Upper lobe of left lung (tissue), 6 donors: ENCODE data around the gene SYNE3. TPM values are rescaled to one million over a fixed set of nuclear protein-coding genes. Genes with fewer than 3 reads are reported as not detected.

ENCODE experiments used
- ATAC-seq, 2 donors: fragments of 200-7000 bp; cut with Tn5 transposase; one replicate each; pipeline ENCODE4 v1.9.1; 2022; ENCODE audit warnings: mild to moderate bottlenecking in 2 of 2, moderate library complexity in 2 of 2; ENCODE audit not compliant: low FRiP score in 2 of 2
- DNase-seq, 2 donors: peaks; one replicate each; pipeline ENCODE4 v3.0.0-alpha.2; 2019 to 2020
- H3K27ac ChIP-seq, 4 donors: fragments of 200-600 bp; sonication (generic); one replicate each; pipeline ENCODE4 v1.5.1; 2016 to 2019
- H3K27me3 ChIP-seq, 4 donors: fragments of 200-600 bp; sonication (generic); one replicate each; pipeline ENCODE4 v1.5.1; 2017 to 2019
- H3K36me3 ChIP-seq, 4 donors: fragments of 200-600 bp; sonication (generic); one replicate each; pipeline ENCODE4 v1.5.1; 2016 to 2019
- H3K4me1 ChIP-seq, 4 donors: fragments of 200-600 bp; sonication (generic); one replicate each; pipeline ENCODE4 v1.5.1; 2018 to 2019
- H3K4me3 ChIP-seq, 4 donors: fragments of 200-600 bp; sonication (generic); one replicate each; pipeline ENCODE4 v1.5.1; 2017 to 2019; ENCODE audit warnings: mild to moderate bottlenecking in 2 of 4, moderate library complexity in 1 of 4
- H3K9me3 ChIP-seq, 4 donors: fragments of 200-600 bp; sonication (generic); one replicate each; pipeline ENCODE4 v1.5.1; 2018 to 2019
- EP300 ChIP-seq, 4 donors: sonication (generic); formaldehyde crosslinking; IDR thresholded peaks; one replicate each; pipeline ENCODE4 v1.5.1; 2017; ENCODE audit warnings: antibody characterized with exemption in 4 of 4, control low read depth in 2 of 4
- POLR2A ChIP-seq, 4 donors: fragments of 450-650 bp; IDR thresholded peaks; one replicate each; pipeline ENCODE4 v1.5.1; 2016 to 2017; ENCODE audit warnings: antibody characterized with exemption in 4 of 4, mild to moderate bottlenecking in 2 of 4
- POLR2AphosphoS5 ChIP-seq, 2 donors: sonication (generic); formaldehyde crosslinking; IDR thresholded peaks; one replicate each; pipeline ENCODE4 v1.5.1; 2017; ENCODE audit warnings: antibody characterized with exemption in 2 of 2
- WGBS, 2 donors: methylation state at CpG; one replicate each; pipeline ENCODE4 v1.1.5; 2017 to 2018; 5-methylcytosine and 5-hydroxymethylcytosine counted together
- total RNA-seq, 6 donors: library from RNA; depleted of rRNA in 4 of 6; stranded (reverse); fragments of >200 nt in 4 of 6; gene quantifications; one replicate each; pipeline versions ENCODE4 v1.1.0 to v1.2.1, GENCODE V29; 2016 to 2021
- TF ChIP-seq, protein P1 (sequence below), 6 experiments: fragments of 450-650 bp in 4 of 6; fragments of 200-600 bp in 2 of 6; sonication (generic) in 2 of 6; IDR thresholded peaks; one replicate each; pipeline ENCODE4 v1.5.1; 2016 to 2019; ENCODE audit warnings: antibody characterized with exemption in 6 of 6
- donor health status: DM: no; HTN: no; CAD: no; lungs with moderate emphysema.
- donor health status: DM: no; HTN: yes; CAD: no; lungs with severe emphysema.

Gene SYNE3
- total RNA-seq, 6 donors from 2014 or later: 15.6 to 38.8 (median 19.0) TPM

DNA sequence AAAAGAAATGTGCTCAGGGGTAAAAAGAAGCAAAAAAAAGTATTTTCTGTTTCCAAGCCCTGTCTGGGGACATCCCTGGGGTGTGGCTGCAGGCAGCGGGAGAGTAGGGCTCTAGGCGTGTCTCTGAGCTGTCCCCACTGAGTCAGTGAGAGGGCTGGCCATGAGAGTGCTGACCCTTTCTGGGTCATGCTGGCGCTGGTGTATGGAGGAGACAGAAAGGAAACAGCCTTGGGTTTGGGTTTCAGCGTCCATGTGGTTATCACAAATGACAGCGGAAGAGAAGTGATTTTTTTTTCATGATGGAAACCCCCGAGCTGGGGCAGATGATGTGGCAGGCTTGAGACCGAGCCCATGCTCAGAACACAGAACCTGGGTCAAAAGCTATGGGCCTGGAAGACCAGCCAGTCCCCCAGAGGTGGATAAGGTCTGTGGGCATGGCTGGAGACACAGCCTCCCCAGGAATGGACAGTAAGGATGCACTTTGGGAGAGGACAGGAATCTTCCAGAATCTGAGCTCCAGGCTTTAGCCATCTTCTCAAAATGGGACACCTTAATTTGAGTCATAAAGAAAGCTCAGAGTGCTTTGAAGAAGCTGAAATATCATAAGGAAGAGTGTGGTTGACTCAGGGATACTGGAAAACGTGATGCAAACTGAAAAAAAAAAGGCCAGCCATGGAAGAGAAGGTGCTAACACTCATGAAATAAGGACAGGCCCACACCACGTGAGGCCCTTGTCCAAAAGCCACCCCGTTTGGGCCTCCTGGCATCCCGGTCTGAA, 36.2 kb downstream of the SYNE3 start:
- WGBS, 2 donors: 68 to 72% methylated on average over 11 of the region's 11 CpGs
- DNase-seq (peak in 1 of 2 donors; percentile 46), ATAC-seq (peak in 1 of 2 donors; percentile 90)
- TF ChIP-seq EP300 (IDR thresholded peaks at IDR 0.05) (no peak), POLR2AphosphoS5 (IDR thresholded peaks at IDR 0.05) (no peak), POLR2A (IDR thresholded peaks at IDR 0.05) (no peak)
- TF ChIP-seq, protein P1, sequence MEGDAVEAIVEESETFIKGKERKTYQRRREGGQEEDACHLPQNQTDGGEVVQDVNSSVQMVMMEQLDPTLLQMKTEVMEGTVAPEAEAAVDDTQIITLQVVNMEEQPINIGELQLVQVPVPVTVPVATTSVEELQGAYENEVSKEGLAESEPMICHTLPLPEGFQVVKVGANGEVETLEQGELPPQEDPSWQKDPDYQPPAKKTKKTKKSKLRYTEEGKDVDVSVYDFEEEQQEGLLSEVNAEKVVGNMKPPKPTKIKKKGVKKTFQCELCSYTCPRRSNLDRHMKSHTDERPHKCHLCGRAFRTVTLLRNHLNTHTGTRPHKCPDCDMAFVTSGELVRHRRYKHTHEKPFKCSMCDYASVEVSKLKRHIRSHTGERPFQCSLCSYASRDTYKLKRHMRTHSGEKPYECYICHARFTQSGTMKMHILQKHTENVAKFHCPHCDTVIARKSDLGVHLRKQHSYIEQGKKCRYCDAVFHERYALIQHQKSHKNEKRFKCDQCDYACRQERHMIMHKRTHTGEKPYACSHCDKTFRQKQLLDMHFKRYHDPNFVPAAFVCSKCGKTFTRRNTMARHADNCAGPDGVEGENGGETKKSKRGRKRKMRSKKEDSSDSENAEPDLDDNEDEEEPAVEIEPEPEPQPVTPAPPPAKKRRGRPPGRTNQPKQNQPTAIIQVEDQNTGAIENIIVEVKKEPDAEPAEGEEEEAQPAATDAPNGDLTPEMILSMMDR (IDR thresholded peaks at IDR 0.05): no peak
- H3K27me3 ChIP-seq: no peaks in the 10 kb centered on the region
- H3K9me3 ChIP-seq: no peaks in the 10 kb centered on the region
- H3K4me3 ChIP-seq: no peak overlapping the region
- H3K27ac ChIP-seq: peak overlapping the region in 1 of 4 donors; percentile 6
- peaks cover 0 to 14% (median 2%) of the 10 kb centered on the region in 4 donors for H3K36me3 ChIP-seq
- peaks cover 12 to 28% (median 20%) of the 10 kb centered on the region in 4 donors for H3K4me1 ChIP-seq

DNA sequence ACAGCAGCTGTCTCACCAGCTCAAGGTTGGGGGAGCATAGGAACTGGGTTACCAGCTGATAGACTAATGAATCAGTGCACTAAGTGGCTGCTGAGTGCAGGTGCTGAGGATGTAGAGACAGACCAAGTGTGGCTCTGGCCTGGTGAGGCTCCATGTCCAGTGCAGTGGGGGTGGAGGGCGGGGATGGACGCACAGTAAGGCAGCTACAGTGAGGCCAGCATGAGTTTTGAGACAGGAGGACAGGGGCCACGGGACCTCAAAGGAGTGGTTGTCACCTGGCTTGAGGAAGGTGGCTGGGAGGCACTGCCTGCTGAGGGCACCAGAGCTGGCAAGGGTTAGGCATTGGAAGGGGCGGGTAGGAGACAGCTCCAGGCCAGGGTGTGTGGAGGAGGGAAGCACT, 37.0 kb downstream of the SYNE3 start:
- TF ChIP-seq, protein P1 (IDR thresholded peaks at IDR 0.05): no peak
- TF ChIP-seq POLR2A (IDR thresholded peaks at IDR 0.05): no peak
- no peak for TF ChIP-seq EP300 (IDR thresholded peaks at IDR 0.05)
- no peak for TF ChIP-seq POLR2AphosphoS5 (IDR thresholded peaks at IDR 0.05)
- WGBS, 2 donors: 94 to 95% methylated on average over 4 of the region's 4 CpGs
- Histone ChIP-seq H3K9me3 (no peaks in the 10 kb centered on the region), H3K27ac (no peak overlapping the region), H3K27me3 (no peaks in the 10 kb centered on the region), H3K4me3 (no peak overlapping the region), H3K36me3 (peaks cover 0 to 22% (median 10%) of the 10 kb centered on the region in 4 donors), H3K4me1 (peaks cover 12 to 27% (median 20%) of the 10 kb centered on the region in 4 donors)
- ATAC-seq (no peak), DNase-seq (no peak)

DNA sequence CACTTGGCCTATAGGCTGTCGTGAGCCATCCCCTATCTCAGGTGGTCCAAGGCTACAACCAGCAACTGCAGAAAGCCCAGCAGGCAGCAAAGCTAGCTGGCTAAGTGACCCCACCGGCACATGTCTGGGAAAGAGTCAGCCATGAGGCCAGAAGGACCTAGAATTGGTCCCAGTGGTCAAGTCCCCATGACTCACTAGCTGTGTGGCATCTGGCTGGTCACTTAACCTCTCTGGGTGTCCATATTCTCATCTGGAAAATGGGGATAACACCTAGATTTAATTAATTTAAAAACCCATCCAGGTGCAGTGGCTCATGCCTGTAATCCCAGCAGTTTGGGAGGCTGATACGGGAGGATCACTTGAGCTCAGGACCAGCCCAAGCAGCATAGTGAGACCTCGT, 37.6 kb downstream of the SYNE3 start:
- 98% methylated on average over 4 of the region's 4 CpGs for WGBS, 2 donors
- Histone ChIP-seq H3K36me3 (peaks cover 0 to 29% (median 16%) of the 10 kb centered on the region in 4 donors), H3K4me3 (no peak overlapping the region), H3K27ac (no peak overlapping the region), H3K27me3 (no peaks in the 10 kb centered on the region), H3K9me3 (no peaks in the 10 kb centered on the region), H3K4me1 (peaks cover 10 to 21% (median 15%) of the 10 kb centered on the region in 4 donors)
- DNase-seq: no peak
- ATAC-seq: no peak
- TF ChIP-seq EP300 (IDR thresholded peaks at IDR 0.05): no peak
- TF ChIP-seq, protein P1 (IDR thresholded peaks at IDR 0.05): no peak
- no peak for TF ChIP-seq POLR2AphosphoS5 (IDR thresholded peaks at IDR 0.05)
- TF ChIP-seq POLR2A (IDR thresholded peaks at IDR 0.05): no peak

DNA sequence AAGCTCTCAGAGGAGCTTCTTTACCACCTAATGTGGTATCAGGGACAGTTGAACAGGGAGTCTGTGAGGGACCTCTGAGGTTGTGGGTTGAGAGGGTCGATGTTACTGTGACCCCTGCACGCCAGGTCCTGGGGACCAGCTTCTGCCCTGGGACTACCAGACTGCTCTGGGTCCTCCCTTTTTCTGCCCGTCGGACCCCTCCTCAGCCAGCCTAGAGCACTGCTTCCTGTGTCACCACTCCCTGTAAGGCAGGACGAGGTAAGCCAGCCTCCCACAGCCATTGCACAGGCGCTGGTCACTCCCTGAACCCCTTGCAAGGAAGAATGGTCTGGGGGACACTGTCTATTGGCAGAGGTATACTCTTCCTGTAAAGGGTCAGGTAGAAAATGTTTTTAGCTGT, 38.1 kb downstream of the SYNE3 start:
- Histone ChIP-seq H3K9me3 (no peaks in the 10 kb centered on the region), H3K4me3 (no peak overlapping the region), H3K27ac (no peak overlapping the region), H3K4me1 (peaks cover 5 to 18% (median 11%) of the 10 kb centered on the region in 4 donors), H3K36me3 (peaks cover 0 to 33% (median 17%) of the 10 kb centered on the region in 4 donors), H3K27me3 (no peaks in the 10 kb centered on the region)
- TF ChIP-seq EP300 (IDR thresholded peaks at IDR 0.05) (no peak), POLR2A (IDR thresholded peaks at IDR 0.05) (no peak), POLR2AphosphoS5 (IDR thresholded peaks at IDR 0.05) (no peak)
- TF ChIP-seq, protein P1 (IDR thresholded peaks at IDR 0.05): no peak
- ATAC-seq: no peak
- DNase-seq: no peak
- 93 to 100% methylated on average over 4 to 6 of the region's 6 CpGs for WGBS, 2 donors
